ENCODE results near the gene PCDHA10. TPM values are rescaled to one million over a fixed set of nuclear protein-coding genes. Genes with fewer than 3 reads are reported as not detected.
"Not testable (repeated sequence)": the region's sequence is repeated elsewhere in the genome, so short reads cannot be mapped to it uniquely, and the experiment has no call there.

PCDHA10 gene
- total RNA-seq (2014; rRNA removed; shearing (Covaris generic)): 0.03 and 0.05 TPM in 2 replicates
- 0.01 and 0.18 TPM in 2 replicates for polyA plus RNA-seq (2014; cell fraction: nucleus; rRNA removed)

- peak; percentile 39 for DNase-seq (ENCODE audit: extremely low read depth, low read depth)
These were observed at the start of gene PCDHA10 for GRCh38 chr5:140855772-140856674. Gene PCDHA10 (plus strand): TSS chr5:140855897. CDS start chr5:140856049, 152 bp downstream.

- peak; percentile 14 for DNase-seq (ENCODE audit: extremely low read depth, low read depth)
These were observed 48.6 kb upstream of the PCDHA10 start, which contains the start of gene PCDHA4 for GRCh38 chr5:140806834-140807775. Gene PCDHA4 (plus strand): TSS chr5:140807068.

- not testable (repeated sequence) for DNase-seq (ENCODE audit: extremely low read depth, low read depth)
These were observed 47.3 kb upstream of the PCDHA10 start for GRCh38 chr5:140808241-140808888.

- DNase-seq (ENCODE audit: extremely low read depth, low read depth): no peak
These were observed 46.8 kb upstream of the PCDHA10 start for GRCh38 chr5:140808889-140809291.

GRCh38 chr5:140821375-140822280 is 34.1 kb upstream of the PCDHA10 start, which contains the start of gene PCDHA5:
Gene PCDHA5 (plus strand): TSS chr5:140821613.
- DNase-seq (ENCODE audit: extremely low read depth, low read depth): peak; percentile 17

GRCh38 chr5:140822281-140822629 is 33.4 kb upstream of the PCDHA10 start:
- no peak for DNase-seq (ENCODE audit: extremely low read depth, low read depth)

- DNase-seq (ENCODE audit: extremely low read depth, low read depth): not testable (repeated sequence)
These were observed 32.7 kb upstream of the PCDHA10 start for GRCh38 chr5:140822969-140823368.

GRCh38 chr5:140823475-140823874 is 32.2 kb upstream of the PCDHA10 start:
- DNase-seq (ENCODE audit: extremely low read depth, low read depth): no peak

GRCh38 chr5:140827704-140828361 is 27.9 kb upstream of the PCDHA10 start, which contains the start of gene PCDHA6:
Gene PCDHA6 (plus strand): TSS chr5:140827960. CDS start chr5:140828092, 132 bp downstream.
- no peak for DNase-seq (ENCODE audit: extremely low read depth, low read depth)

- DNase-seq (ENCODE audit: extremely low read depth, low read depth): no peak
These were observed 27.3 kb upstream of the PCDHA10 start for GRCh38 chr5:140828362-140828737.

- not testable (repeated sequence) for DNase-seq (ENCODE audit: extremely low read depth, low read depth)
These were observed 25.9 kb upstream of the PCDHA10 start for GRCh38 chr5:140829511-140830501.

- peak; percentile 26 for DNase-seq (ENCODE audit: extremely low read depth, low read depth)
These were observed 21.7 kb upstream of the PCDHA10 start, which contains the start of gene PCDHA7 for GRCh38 chr5:140833993-140834392. Gene PCDHA7 (plus strand): TSS chr5:140834269. CDS start chr5:140834384, 115 bp downstream.

GRCh38 chr5:140834439-140835008 is 21.2 kb upstream of the PCDHA10 start:
- DNase-seq (ENCODE audit: extremely low read depth, low read depth): not testable (repeated sequence)

GRCh38 chr5:140835622-140836510 is 19.8 kb upstream of the PCDHA10 start:
- DNase-seq (ENCODE audit: extremely low read depth, low read depth): no peak

GRCh38 chr5:140840978-140841962 is 14.4 kb upstream of the PCDHA10 start, which contains the start of gene PCDHA8:
Gene PCDHA8 (plus strand): TSS chr5:140841187. CDS start chr5:140841322, 135 bp downstream.
- DNase-seq (ENCODE audit: extremely low read depth, low read depth): peak; percentile 46
